ENCODE data around the gene CHST4. TPM values are rescaled to one million over a fixed set of nuclear protein-coding genes. Genes with fewer than 3 reads are reported as not detected.

The CHST4 gene
- total RNA-seq, 2 experiments from 2014 or later = not detected

DNA sequence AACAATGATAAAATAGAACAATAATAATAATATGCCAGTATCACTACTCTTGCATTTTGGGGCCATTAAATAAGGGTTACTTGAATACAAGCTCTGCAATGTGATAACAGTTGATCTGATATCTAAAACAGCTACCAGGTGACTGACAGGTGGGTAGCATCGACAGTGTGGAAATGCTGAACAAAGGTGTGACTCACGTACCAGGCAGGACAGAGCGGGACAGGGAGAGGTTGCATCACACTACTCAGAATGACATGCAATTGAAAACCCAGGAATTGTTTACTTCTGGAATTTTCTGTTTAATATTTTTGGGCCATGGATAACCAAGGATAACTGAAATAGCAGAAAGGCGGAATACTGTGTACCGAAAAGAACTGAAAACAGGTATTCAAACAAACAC lies 21.3 kb upstream of the CHST4 start:
- POLR2A ChIA-PET = no interaction called here
- CTCF ChIA-PET = no interaction called here
- no peak overlapping the region for H3K27ac Mint-ChIP-seq
- H3K4me1 Mint-ChIP-seq (ENCODE audit: low read depth) = no peaks in the 10 kb centered on the region
- no peak overlapping the region for H3K4me3 ChIP-seq (ENCODE audit: low read length)
- TF ChIP-seq, protein P1, sequence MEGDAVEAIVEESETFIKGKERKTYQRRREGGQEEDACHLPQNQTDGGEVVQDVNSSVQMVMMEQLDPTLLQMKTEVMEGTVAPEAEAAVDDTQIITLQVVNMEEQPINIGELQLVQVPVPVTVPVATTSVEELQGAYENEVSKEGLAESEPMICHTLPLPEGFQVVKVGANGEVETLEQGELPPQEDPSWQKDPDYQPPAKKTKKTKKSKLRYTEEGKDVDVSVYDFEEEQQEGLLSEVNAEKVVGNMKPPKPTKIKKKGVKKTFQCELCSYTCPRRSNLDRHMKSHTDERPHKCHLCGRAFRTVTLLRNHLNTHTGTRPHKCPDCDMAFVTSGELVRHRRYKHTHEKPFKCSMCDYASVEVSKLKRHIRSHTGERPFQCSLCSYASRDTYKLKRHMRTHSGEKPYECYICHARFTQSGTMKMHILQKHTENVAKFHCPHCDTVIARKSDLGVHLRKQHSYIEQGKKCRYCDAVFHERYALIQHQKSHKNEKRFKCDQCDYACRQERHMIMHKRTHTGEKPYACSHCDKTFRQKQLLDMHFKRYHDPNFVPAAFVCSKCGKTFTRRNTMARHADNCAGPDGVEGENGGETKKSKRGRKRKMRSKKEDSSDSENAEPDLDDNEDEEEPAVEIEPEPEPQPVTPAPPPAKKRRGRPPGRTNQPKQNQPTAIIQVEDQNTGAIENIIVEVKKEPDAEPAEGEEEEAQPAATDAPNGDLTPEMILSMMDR (IDR thresholded peaks at IDR 0.05) = no peak
- H3K36me3 Mint-ChIP-seq (ENCODE audit: low read depth) = no peaks in the 10 kb centered on the region
- H3K4me3 Mint-ChIP-seq = no peak overlapping the region
- no peaks in the 10 kb centered on the region for H3K36me3 ChIP-seq (ENCODE audit: insufficient read depth, low read length)
- DNase-seq = no peak
- H3K9me3 Mint-ChIP-seq = no peaks in the 10 kb centered on the region
- no peaks in the 10 kb centered on the region for H3K4me1 ChIP-seq (ENCODE audit: insufficient read depth, low read length)
- H3K27me3 ChIP-seq (ENCODE audit: control insufficient read depth in 1 of 2, insufficient read depth in 2 of 2, low read length in 2 of 2) = no peaks in the 10 kb centered on the region
- intact Hi-C loops (cut with DNase I, micrococcal nuclease) = no loop called here
- H3K27me3 Mint-ChIP-seq = peaks cover 17% of the 10 kb centered on the region
- no peaks in the 10 kb centered on the region for H3K9me3 ChIP-seq (ENCODE audit: control insufficient read depth in 1 of 2, insufficient read depth in 1 of 2, low read length in 2 of 2)
- ATAC-seq (ENCODE audit: poor library complexity) = no peak
- H3K27ac ChIP-seq (ENCODE audit: low read depth in 1 of 2, low read length in 2 of 2) = no peak overlapping the region

DNA sequence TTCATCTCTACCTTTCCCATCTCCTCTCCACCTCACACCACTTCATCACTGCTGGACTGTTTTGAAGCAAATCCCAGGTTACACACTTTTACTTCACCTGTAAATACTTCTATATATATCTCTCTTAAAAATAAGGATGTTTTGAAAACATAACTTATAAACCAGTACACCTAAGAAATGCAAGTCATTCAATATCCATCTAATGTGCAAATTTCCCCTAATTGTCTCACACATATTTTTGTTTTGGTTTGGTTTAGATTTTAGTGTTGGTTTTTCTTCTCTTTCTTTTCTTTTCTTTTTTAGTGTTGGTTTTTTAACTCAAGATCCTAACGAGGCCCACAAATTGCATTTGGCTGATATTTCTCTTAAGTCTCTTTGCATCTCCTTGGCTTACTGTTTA lies 19.2 kb upstream of the CHST4 start:
- DNase-seq = no peak
- Mint-ChIP-seq H3K4me3 (no peak overlapping the region), H3K9me3 (no peaks in the 10 kb centered on the region), H3K27ac (no peak overlapping the region), H3K4me1 (ENCODE audit: low read depth) (no peaks in the 10 kb centered on the region), H3K36me3 (ENCODE audit: low read depth) (no peaks in the 10 kb centered on the region), H3K27me3 (peaks cover 11% of the 10 kb centered on the region)
- ATAC-seq (ENCODE audit: poor library complexity) = no peak
- no peak overlapping the region for H3K27ac ChIP-seq (ENCODE audit: low read depth in 1 of 2, low read length in 2 of 2)
- H3K4me1 ChIP-seq (ENCODE audit: insufficient read depth, low read length) = no peaks in the 10 kb centered on the region
- CTCF ChIA-PET = no interaction called here
- POLR2A ChIA-PET = no interaction called here
- no peaks in the 10 kb centered on the region for H3K36me3 ChIP-seq (ENCODE audit: insufficient read depth, low read length)
- intact Hi-C loops (cut with DNase I, micrococcal nuclease) = no loop called here
- no peaks in the 10 kb centered on the region for H3K9me3 ChIP-seq (ENCODE audit: control insufficient read depth in 1 of 2, insufficient read depth in 1 of 2, low read length in 2 of 2)
- peaks cover 0 to 4% of the 10 kb centered on the region in 2 experiments for H3K27me3 ChIP-seq (ENCODE audit: control insufficient read depth in 1 of 2, insufficient read depth in 2 of 2, low read length in 2 of 2)
- H3K4me3 ChIP-seq (ENCODE audit: low read length) = no peak overlapping the region
- TF ChIP-seq, protein P1 (IDR thresholded peaks at IDR 0.05) = no peak

DNA sequence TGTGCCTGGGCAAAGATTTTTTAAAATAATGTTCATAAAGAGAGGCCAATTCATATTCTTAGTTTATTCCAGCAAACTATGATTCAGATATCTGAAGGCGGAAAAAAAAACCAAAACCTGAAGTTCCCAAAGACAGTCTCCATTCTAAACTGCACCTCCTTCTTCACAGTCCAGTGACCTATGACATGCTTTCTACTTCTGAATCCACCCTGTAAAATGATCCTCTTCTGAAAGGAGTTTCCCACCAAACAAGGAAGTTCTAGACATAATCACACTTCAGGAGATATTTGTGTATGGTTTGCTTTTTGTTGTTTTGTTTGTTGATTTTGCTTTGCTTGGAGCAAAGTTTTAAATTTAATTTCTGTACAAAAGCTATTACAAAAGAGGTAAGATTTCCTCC lies 12.9 kb upstream of the CHST4 start:
- H3K4me1 Mint-ChIP-seq (ENCODE audit: low read depth) = no peaks in the 10 kb centered on the region
- Histone ChIP-seq H3K36me3 (ENCODE audit: insufficient read depth, low read length) (no peaks in the 10 kb centered on the region), H3K27ac (ENCODE audit: low read depth in 1 of 2, low read length in 2 of 2) (no peak overlapping the region), H3K4me1 (ENCODE audit: insufficient read depth, low read length) (no peaks in the 10 kb centered on the region), H3K4me3 (ENCODE audit: low read length) (no peak overlapping the region), H3K9me3 (ENCODE audit: control insufficient read depth in 1 of 2, insufficient read depth in 1 of 2, low read length in 2 of 2) (no peaks in the 10 kb centered on the region), H3K27me3 (ENCODE audit: control insufficient read depth in 1 of 2, insufficient read depth in 2 of 2, low read length in 2 of 2) (peaks cover 0 to 4% of the 10 kb centered on the region in 2 experiments)
- H3K36me3 Mint-ChIP-seq (ENCODE audit: low read depth) = no peaks in the 10 kb centered on the region
- peaks cover 18% of the 10 kb centered on the region for H3K27me3 Mint-ChIP-seq
- ChIA-PET POLR2A (no interaction called here), CTCF (no interaction called here)
- TF ChIP-seq, protein P1 (IDR thresholded peaks at IDR 0.05) = no peak
- no peak overlapping the region for H3K27ac Mint-ChIP-seq
- ATAC-seq (ENCODE audit: poor library complexity) (no peak), DNase-seq (no peak)
- intact Hi-C loops (cut with DNase I, micrococcal nuclease) = no loop called here
- H3K9me3 Mint-ChIP-seq = no peaks in the 10 kb centered on the region
- H3K4me3 Mint-ChIP-seq = no peak overlapping the region

Data from CD4-positive, alpha-beta T cell (primary cell).